HG02642 (cell line): Measurements from ENCODE around the gene TSPYL4.

ENCODE experiments used
- ATAC-seq: cut with Tn5 transposase; IDR thresholded peaks from one replicate; pipeline ENCODE4 v1.9.1; 2021; ENCODE audit warnings: mild to moderate bottlenecking; ENCODE audit not compliant: unreplicated experiment, poor library complexity

The TSPYL4 gene

DNA sequence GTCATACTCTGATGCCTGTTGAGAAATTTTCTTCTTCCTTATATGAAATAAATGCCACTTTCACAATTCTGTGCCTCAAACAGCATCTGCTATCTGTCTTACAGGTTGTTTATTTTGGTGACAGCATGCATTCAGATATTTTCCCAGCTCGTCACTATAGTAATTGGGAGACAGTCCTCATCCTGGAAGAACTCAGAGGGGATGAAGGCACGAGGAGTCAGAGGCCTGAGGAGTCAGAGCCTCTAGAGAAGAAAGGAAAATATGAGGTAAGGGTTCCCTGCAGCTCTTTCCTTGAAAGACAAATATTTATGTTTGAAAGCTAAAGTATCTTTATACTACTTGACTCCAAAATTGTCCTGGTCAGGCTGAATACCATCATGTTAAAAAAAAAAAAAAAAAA is 15.8 kb downstream of the TSPYL4 start:
- ATAC-seq: no peak

- no peak for ATAC-seq
These were observed 19.2 kb downstream of the TSPYL4 start for GRCh38 chr6:116234689-116235088.

DNA sequence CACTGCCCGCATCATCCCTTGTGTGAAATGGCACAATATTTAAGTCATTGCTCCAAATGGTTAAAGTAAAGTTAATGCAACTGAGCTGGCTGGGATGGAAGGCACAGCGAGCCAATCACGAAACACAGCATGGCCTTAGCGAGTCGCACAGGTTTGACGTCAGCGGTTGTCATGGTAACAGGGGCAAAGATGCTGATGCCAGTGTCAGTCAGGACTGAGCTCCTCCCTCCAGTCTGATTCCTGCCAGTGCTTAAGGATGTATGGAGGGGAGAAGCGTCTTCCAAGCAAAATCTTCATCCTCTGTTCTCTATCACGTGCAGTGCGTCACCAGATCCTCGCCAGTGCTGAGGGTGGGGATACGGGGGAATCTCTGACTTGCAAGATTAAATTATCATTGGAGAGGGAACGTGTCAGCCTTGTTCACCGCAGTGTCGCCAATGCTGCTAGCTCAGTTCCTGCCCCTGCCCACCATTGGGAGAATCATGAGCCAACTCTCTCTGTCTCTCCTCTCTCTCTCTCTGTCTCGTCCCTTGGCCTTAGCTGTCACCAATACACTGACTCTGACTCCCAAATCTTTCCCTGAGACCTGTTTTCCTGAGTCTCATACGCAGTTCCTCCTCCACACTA is 24.5 kb downstream of the TSPYL4 start:
- no peak for ATAC-seq

GRCh38 chr6:116223355-116223754 is 30.5 kb downstream of the TSPYL4 start:
- ATAC-seq: no peak

GRCh38 chr6:116221911-116222310 is 32.0 kb downstream of the TSPYL4 start:
- ATAC-seq: no peak

GRCh38 chr6:116221067-116221466 is 32.8 kb downstream of the TSPYL4 start:
- ATAC-seq: no peak

DNA sequence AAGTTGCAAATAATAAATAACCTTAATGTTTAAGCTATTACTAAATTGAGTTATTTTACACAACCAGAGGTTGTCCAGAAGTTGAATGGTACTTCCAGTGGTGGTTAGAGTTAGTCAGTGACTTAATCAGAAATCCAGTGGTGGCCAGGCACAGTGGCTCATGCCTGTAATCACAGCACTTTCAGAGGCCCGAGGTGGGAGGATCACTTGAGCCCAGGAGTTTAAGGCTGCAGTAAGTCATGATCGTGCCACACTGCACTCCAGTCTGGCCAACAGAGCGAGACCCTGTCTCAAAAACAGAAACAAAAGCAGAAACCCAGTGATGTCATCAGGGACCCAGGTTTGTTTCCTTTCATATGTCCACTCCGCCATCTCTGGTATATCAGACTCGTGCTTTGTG is 35.0 kb downstream of the TSPYL4 start:
- ATAC-seq: no peak

- no peak for ATAC-seq
These were observed 35.7 kb downstream of the TSPYL4 start for GRCh38 chr6:116218172-116218633.

DNA sequence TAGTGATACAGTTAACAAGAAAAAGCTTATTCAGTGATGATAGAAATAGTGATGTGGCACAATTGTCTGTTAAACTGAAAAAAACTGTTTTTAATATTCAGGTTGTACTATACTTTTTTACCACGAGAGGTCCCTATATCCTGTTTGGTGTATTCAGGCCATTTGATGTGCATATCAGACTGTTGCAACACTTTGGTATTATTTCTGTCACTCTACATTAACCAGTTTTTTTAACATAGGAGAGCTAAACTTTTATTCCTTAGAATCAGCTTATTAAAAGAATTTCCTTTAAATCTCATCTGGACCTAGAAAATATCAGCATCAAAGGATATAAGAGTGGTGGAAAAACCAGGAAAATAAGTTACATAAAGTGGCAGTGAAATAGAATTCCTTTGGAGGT is 36.8 kb downstream of the TSPYL4 start:
- ATAC-seq: no peak

- ATAC-seq: no peak
These were observed 38.5 kb downstream of the TSPYL4 start for GRCh38 chr6:116215414-116215813.

DNA sequence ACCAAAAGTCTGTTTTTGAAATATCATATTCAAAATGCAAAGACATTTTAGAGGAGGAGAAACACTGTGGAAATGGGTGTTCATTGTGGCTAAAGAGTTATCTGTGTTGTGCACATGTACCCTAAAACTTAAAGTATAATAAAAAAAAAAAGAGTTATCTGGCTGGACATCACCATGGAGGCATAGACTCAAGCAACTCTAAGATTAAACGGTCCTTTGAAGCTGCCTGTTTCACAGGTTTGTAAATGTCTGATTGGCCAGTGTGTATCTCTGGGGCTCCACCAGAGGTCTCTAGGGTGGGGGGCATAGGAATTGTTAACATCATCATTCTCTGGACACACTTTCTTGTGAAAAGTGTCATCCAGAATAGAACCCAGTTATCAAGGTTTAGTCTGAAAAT is 39.2 kb downstream of the TSPYL4 start:
- ATAC-seq: no peak

DNA sequence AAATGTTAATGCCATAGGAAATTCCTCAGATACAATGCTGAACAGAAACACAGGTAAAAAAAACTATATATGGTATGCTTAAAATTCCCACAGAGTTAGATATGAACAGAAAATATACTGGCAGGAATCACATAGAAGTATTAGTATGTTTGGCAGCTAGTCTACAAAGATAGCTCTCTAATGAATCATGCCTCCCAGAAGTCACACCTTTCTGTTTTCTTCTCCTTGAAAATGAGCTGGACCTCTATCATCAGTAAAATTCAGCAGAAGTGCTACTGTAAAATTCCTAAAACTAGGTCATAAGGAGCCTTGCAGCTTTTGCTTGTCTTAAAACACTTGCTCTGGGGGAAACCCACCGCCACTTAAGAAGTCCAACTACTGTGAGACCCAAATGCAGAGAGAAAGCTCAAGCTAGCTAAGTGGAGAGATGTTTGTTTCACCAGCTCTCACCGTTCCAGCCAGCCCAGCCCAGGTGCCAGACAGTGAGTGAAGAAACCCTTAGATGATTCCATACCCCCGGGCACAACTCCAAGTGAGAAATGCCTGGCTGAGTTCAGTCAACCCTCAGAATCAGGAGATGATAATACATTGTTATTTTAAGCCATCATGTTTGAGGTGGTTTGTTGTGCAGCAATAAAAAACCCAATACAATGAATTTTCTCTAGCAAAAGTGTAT is 43.0 kb downstream of the TSPYL4 start:
- ATAC-seq: no peak

DNA sequence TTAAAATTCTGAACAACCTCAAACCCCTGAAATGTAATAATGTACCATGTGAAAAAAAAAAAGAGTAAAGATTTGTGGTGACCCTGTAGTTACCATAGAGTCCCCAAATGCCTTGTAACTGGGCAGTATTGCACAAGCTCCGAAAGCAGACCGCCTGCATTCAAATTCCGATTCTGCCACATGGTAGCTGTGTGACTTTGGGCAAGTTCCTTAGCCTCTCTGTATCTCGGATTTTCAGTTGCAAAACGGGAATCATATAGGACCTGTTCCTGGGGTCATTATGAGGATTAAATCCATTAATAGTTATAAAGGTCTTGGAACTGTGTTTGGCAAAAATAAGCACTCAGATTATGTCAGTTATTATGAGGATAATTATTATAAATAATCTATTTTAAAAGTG is 43.6 kb downstream of the TSPYL4 start:
- no peak for ATAC-seq

- no peak for ATAC-seq
These were observed 45.7 kb downstream of the TSPYL4 start for GRCh38 chr6:116208056-116208785.

- ATAC-seq: no peak
These were observed 47.5 kb downstream of the TSPYL4 start for GRCh38 chr6:116206231-116206903.

DNA sequence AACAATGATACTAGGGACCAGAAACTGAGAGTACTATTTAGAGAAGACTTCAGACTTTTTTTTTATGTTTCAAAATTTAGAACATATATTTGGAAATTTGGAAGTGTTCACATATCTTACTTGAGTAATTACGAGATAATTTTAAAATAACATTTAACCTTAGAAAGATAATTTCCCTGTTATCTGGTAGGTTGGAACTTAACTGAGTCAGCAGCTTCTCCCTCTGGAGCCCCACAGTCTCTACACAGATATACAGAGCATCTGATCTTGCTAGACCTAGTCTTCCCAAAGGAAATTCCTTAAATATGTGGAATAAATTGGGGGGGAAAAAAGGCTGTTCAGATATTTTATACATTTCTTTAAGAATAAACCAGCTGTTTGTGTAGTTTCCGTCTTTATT is 48.6 kb downstream of the TSPYL4 start:
- no peak for ATAC-seq

DNA sequence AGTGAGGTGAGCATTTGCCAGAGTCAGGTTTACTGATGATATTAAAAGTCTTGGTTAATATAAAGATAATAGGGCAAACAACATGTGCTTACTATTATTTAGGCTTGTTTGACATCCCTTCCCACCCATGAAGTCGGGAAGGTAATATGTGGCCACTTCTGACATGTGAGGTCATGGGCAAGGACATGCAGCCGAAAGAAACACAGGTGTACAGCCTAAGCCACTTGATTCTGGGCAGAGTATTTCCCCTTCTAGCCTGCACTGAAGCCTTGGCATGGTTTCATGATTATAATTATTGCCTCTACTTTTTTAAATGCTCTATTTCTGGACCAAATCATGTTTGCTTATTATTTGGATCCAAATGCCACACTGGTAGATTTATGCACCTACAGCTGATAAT is 52.3 kb downstream of the TSPYL4 start:
- no peak for ATAC-seq

DNA sequence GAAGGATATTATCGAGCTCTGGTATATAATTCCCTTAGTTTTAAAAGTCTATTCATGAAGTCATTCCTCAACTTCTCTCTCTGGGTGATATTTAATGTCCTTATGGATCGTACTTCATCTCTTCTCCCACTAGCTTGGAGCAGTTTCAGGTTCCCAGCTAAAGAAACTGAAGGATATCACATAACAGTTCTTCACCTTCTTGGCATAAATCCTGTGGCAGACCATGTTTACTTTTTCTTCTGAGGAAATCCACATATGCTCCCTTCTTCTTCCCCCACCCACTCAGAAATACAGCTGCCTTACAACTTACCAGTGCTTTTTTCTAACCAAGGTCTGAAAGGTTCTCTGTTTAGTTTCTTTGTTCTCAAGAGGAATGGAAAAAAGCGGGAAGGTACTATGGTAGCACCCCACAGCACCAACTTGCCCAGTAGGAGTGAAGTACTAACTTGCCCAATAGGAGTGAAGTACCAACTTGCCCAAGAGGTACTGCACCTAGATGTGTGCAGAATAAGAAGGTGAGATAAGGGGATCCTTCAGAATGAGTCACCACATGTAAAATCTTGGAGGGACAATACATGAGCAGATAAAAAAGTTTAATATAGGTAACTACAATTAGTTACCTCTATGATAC is 53.1 kb downstream of the TSPYL4 start:
- ATAC-seq: no peak
